WTC11 (cell line): Measurements from ENCODE around the gene CCDC116. TPM values are rescaled to one million over a fixed set of nuclear protein-coding genes. Genes with fewer than 3 reads are reported as not detected.

Experiments used
- ATF1 ChIP-seq: sonication (generic); formaldehyde crosslinking; IDR thresholded peaks from 2 replicates; pipeline ENCODE4 v1.8.1; 2023; ENCODE audit warnings: mild to moderate bottlenecking, moderate library complexity, missing genetic modification reagents
- ATF3 ChIP-seq: sonication (generic); formaldehyde crosslinking; conservative IDR thresholded peaks from 2 replicates; pipeline ENCODE4 v1.8.1; 2022; ENCODE audit warnings: mild to moderate bottlenecking, missing genetic modification reagents
- ATF6 ChIP-seq: sonication (generic); formaldehyde crosslinking; IDR thresholded peaks from 2 replicates; pipeline ENCODE4 v1.8.1; 2023; ENCODE audit warnings: mild to moderate bottlenecking, missing genetic modification reagents
- CREM ChIP-seq: sonication (generic); formaldehyde crosslinking; IDR thresholded peaks from 2 replicates; pipeline ENCODE4 v1.8.1; 2022; ENCODE audit warnings: mild to moderate bottlenecking, missing genetic modification reagents, moderate library complexity
- CTCF ChIP-seq: fragments of 200-600 bp; IDR thresholded peaks from 2 replicates; pipeline ENCODE4 v1.8.0; 2022; ENCODE audit warnings: antibody characterized with exemption
- E2F1 ChIP-seq: sonication (generic); formaldehyde crosslinking; IDR thresholded peaks from 2 replicates; pipeline ENCODE4 v1.8.0; 2022; ENCODE audit warnings: mild to moderate bottlenecking, missing genetic modification reagents
- ELF4 ChIP-seq: sonication (generic); formaldehyde crosslinking; IDR thresholded peaks from 2 replicates; pipeline ENCODE4 v1.8.1; 2022; ENCODE audit warnings: low read depth, mild to moderate bottlenecking, moderate library complexity, missing genetic modification reagents
- ERG ChIP-seq: fragments of 250-450 bp; sonication (Bioruptor Pico); IDR thresholded peaks from 2 replicates; pipeline ENCODE4 v1.8.0; 2021; ENCODE audit warnings: mild to moderate bottlenecking
- GABPB1 ChIP-seq: sonication (generic); formaldehyde crosslinking; IDR thresholded peaks from 2 replicates; pipeline ENCODE4 v1.8.1; 2023; ENCODE audit warnings: mild to moderate bottlenecking, missing genetic modification reagents
- MAX ChIP-seq: sonication (generic); formaldehyde crosslinking; IDR thresholded peaks from 2 replicates; pipeline ENCODE4 v1.8.0; 2022; ENCODE audit warnings: mild to moderate bottlenecking, missing genetic modification reagents
- PRDM15 ChIP-seq: sonication (generic); formaldehyde crosslinking; IDR thresholded peaks from 2 replicates; pipeline ENCODE4 v1.8.0; 2022; ENCODE audit warnings: missing genetic modification reagents
- RORB ChIP-seq: fragments of 250-450 bp; sonication (Bioruptor Pico); IDR thresholded peaks from 2 replicates; pipeline ENCODE4 v1.9.0; 2021; ENCODE audit warnings: mild to moderate bottlenecking
- SMAD3 ChIP-seq: sonication (generic); formaldehyde crosslinking; IDR thresholded peaks from 2 replicates; pipeline ENCODE4 v1.8.0; 2022; ENCODE audit warnings: missing genetic modification reagents, mild to moderate bottlenecking, borderline replicate concordance
- SP1 ChIP-seq: sonication (generic); formaldehyde crosslinking; conservative IDR thresholded peaks from 2 replicates; pipeline ENCODE4 v1.8.1; 2022; ENCODE audit warnings: missing genetic modification reagents
- TCF7 ChIP-seq: sonication (generic); formaldehyde crosslinking; IDR thresholded peaks from 2 replicates; pipeline ENCODE4 v1.8.0; 2022; ENCODE audit warnings: mild to moderate bottlenecking, low read depth, missing genetic modification reagents, moderate library complexity
- USF1 ChIP-seq: sonication (generic); formaldehyde crosslinking; IDR thresholded peaks from 2 replicates; pipeline ENCODE4 v1.8.0; 2022; ENCODE audit warnings: mild to moderate bottlenecking, missing genetic modification reagents
- ZBTB43 ChIP-seq: sonication (generic); formaldehyde crosslinking; IDR thresholded peaks from 2 replicates; pipeline ENCODE4 v1.8.1; 2023; ENCODE audit warnings: mild to moderate bottlenecking, missing genetic modification reagents
- ZNF121 ChIP-seq: sonication (generic); formaldehyde crosslinking; IDR thresholded peaks from 2 replicates; pipeline ENCODE4 v1.8.0; 2023; ENCODE audit warnings: missing genetic modification reagents
- ZNF138 ChIP-seq: sonication (generic); formaldehyde crosslinking; conservative IDR thresholded peaks from 2 replicates; pipeline ENCODE4 v1.8.1; 2022; ENCODE audit warnings: mild to moderate bottlenecking, moderate library complexity, missing genetic modification reagents
- ZNF263 ChIP-seq: sonication (generic); formaldehyde crosslinking; IDR thresholded peaks from 2 replicates; pipeline ENCODE4 v1.8.1; 2022; ENCODE audit warnings: low read depth, mild to moderate bottlenecking, moderate library complexity, missing genetic modification reagents
- ZNF281 ChIP-seq: sonication (generic); formaldehyde crosslinking; IDR thresholded peaks from 2 replicates; pipeline ENCODE4 v1.8.0; 2023; ENCODE audit warnings: mild to moderate bottlenecking, missing genetic modification reagents
- ZNF416 ChIP-seq: fragments of 250-450 bp; sonication (Bioruptor Pico); IDR thresholded peaks from 2 replicates; pipeline ENCODE4 v1.9.0; 2021; ENCODE audit warnings: mild to moderate bottlenecking, inconsistent platforms
- ZNF423 ChIP-seq: fragments of 250-450 bp; sonication (Bioruptor Pico); IDR thresholded peaks from 2 replicates; pipeline ENCODE4 v2.1.2; 2022; ENCODE audit warnings: mild to moderate bottlenecking, moderate library complexity
- total RNA-seq: library from RNA; stranded (reverse); gene quantifications from 3 replicates; pipeline ENCODE4 v1.2.3, GENCODE V29; 2021

CCDC116 gene
- total RNA-seq, 1 experiment from 2014 or later, result 0.57 TPM

GRCh38 chr22:21657360-21658032, 24.9 kb downstream of the CCDC116 start (continued):
- TF ChIP-seq PRDM15 (CRISPR knock-in tag), result no peak
- TF ChIP-seq ATF6 (CRISPR knock-in tag), result no peak
- TF ChIP-seq ZNF121 (CRISPR knock-in tag), result no peak; the same call in 1 of the 2 replicates
- peak; percentile 71 for TF ChIP-seq CREM (CRISPR knock-in tag)
- TF ChIP-seq MAX (CRISPR knock-in tag), result peak; percentile 72; the same call in 1 of the 2 replicates
- no peak for TF ChIP-seq CTCF
- TF ChIP-seq RORB, result no peak
- TF ChIP-seq SP1 (CRISPR knock-in tag), result peak; percentile 77
- TF ChIP-seq ATF3 (CRISPR knock-in tag), result 0 out of 2 replicates have a peak, but pooled peaks have one; percentile 68
- no peak for TF ChIP-seq ZNF138 (CRISPR knock-in tag)
- TF ChIP-seq ZNF281 (CRISPR knock-in tag), result peak; percentile 9; the same call in 1 of the 2 replicates
- no peak for TF ChIP-seq E2F1 (CRISPR knock-in tag)
- TF ChIP-seq TCF7, result no peak
- peak; percentile 52; the same call in 1 of the 2 replicates for TF ChIP-seq USF1
- peak; percentile 92 for TF ChIP-seq ZBTB43 (CRISPR knock-in tag)
- TF ChIP-seq SMAD3 (CRISPR knock-in tag), result 0 out of 2 replicates have a peak, but pooled peaks have one; percentile 44
- TF ChIP-seq ZNF416 (CRISPR knock-in tag), result peak; percentile 95
- TF ChIP-seq ZNF423 (CRISPR knock-in tag), result no peak
- TF ChIP-seq ATF1 (CRISPR knock-in tag), result no peak; the same call in 1 of the 2 replicates
- TF ChIP-seq ZNF263 (CRISPR knock-in tag), result no peak
- peak; percentile 66; the same call in 1 of the 2 replicates for TF ChIP-seq ELF4 (CRISPR knock-in tag)
- TF ChIP-seq GABPB1 (CRISPR knock-in tag), result no peak
- peak; percentile 80; the same call in 1 of the 2 replicates for TF ChIP-seq ERG (CRISPR knock-in tag)
